Left renal pelvis (tissue), 4 donors: ENCODE data around the gene DLGAP1. TPM values are rescaled to one million over a fixed set of nuclear protein-coding genes. Genes with fewer than 3 reads are reported as not detected.
A peak's percentile ranks its signal among the peaks of the same experiment; 100 is the strongest.

ENCODE experiments used
- DNase-seq, 4 donors: peaks; one replicate each; pipeline ENCODE4 v3.0.0-alpha.2; 2013; ENCODE audit warnings: low read depth in 4 of 4, low spot score in 3 of 4
- polyA plus RNA-seq, 4 donors: library from polyadenylated mRNA; unstranded; fragments of 120-200 nt; gene quantifications; one replicate each; pipeline ENCODE4 v1.2.1, GENCODE V29; 2013; ENCODE audit not compliant: insufficient read length in 4 of 4

The DLGAP1 gene
- polyA plus RNA-seq, 4 donors = 4.1 to 6.8 (median 4.5) TPM

GRCh38 chr18:3875376-3875775 lies 579.7 kb downstream of the DLGAP1 start:
- no peak for DNase-seq

GRCh38 chr18:3874581-3874980 lies 580.5 kb downstream of the DLGAP1 start:
- no peak for DNase-seq

GRCh38 chr18:3874125-3874524 lies 581.0 kb downstream of the DLGAP1 start:
- DNase-seq = no peak

- DNase-seq = no peak
Observed at GRCh38 chr18:3873698-3874097, 581.4 kb downstream of the DLGAP1 start.

- DNase-seq = no peak
Observed at GRCh38 chr18:3873211-3873610, 581.9 kb downstream of the DLGAP1 start.

GRCh38 chr18:3872641-3873040 lies 582.5 kb downstream of the DLGAP1 start:
- no peak for DNase-seq

GRCh38 chr18:3871687-3872086 lies 583.4 kb downstream of the DLGAP1 start:
- DNase-seq = no peak

- DNase-seq = no peak
Observed at GRCh38 chr18:3870914-3871313, 584.2 kb downstream of the DLGAP1 start.

- DNase-seq = peak in 1 of 4 donors; percentile 29
Observed at GRCh38 chr18:3869848-3870247, 585.3 kb downstream of the DLGAP1 start.

- peak in 1 of 4 donors; percentile 26 for DNase-seq
Observed at GRCh38 chr18:3867864-3868311, 587.2 kb downstream of the DLGAP1 start.

GRCh38 chr18:3867236-3867635 lies 587.9 kb downstream of the DLGAP1 start:
- DNase-seq = no peak

GRCh38 chr18:3864669-3865298 lies 590.3 kb downstream of the DLGAP1 start:
- no peak for DNase-seq

- no peak for DNase-seq
Observed at GRCh38 chr18:3863593-3863992, 591.5 kb downstream of the DLGAP1 start.

GRCh38 chr18:3863006-3863405 lies 592.1 kb downstream of the DLGAP1 start:
- no peak for DNase-seq

GRCh38 chr18:3861495-3861894 lies 593.6 kb downstream of the DLGAP1 start:
- DNase-seq = no peak

GRCh38 chr18:3857544-3857943 lies 597.6 kb downstream of the DLGAP1 start:
- no peak for DNase-seq

GRCh38 chr18:3855966-3856365 lies 599.1 kb downstream of the DLGAP1 start:
- DNase-seq = no peak

GRCh38 chr18:3852321-3852720 lies 602.8 kb downstream of the DLGAP1 start:
- no peak for DNase-seq

- no peak for DNase-seq
Observed at GRCh38 chr18:3851159-3851558, 603.9 kb downstream of the DLGAP1 start.

- DNase-seq = no peak
Observed at GRCh38 chr18:3848316-3848715, 606.8 kb downstream of the DLGAP1 start.

GRCh38 chr18:3845161-3845560 lies 609.9 kb downstream of the DLGAP1 start:
- DNase-seq = no peak

- DNase-seq = no peak
Observed at GRCh38 chr18:3842844-3843243, 612.3 kb downstream of the DLGAP1 start.

- DNase-seq = no peak
Observed at GRCh38 chr18:3840766-3841165, 614.3 kb downstream of the DLGAP1 start.
